ENCODE data around the gene TRIM42. TPM values are rescaled to one million over a fixed set of nuclear protein-coding genes. Genes with fewer than 3 reads are reported as not detected.

TRIM42 gene
- total RNA-seq, 4 donors from 2014 or later, result 0.13 TPM; not detected in 3

DNA sequence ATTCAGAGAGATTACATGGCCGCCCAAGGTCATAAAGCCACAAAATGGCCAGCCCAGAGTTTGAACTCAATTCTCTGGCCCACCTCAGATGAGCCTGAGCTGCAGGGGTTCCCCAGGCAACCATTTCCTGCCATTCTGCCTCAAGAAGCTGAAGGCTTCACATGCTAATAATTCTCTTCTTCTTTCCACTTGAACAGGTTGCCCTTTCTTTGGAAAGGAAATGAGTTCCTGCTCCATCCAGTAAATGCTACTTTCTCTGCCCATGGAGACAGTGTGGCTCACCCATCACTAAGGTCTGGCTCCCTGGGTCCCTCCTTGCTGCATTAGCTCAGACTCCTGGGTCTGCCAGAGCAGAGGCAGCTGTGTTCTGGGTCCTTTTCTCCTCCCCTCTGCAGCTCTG lies 48.2 kb downstream of the TRIM42 start:
- Histone ChIP-seq H3K9me3 (no peaks in the 10 kb centered on the region), H3K27me3 (no peaks in the 10 kb centered on the region), H3K4me3 (replicated peaks in 1 of 3) (no peak overlapping the region), H3K4me1 (no peaks in the 10 kb centered on the region), H3K27ac (no peak overlapping the region), H3K36me3 (no peaks in the 10 kb centered on the region)
- no peak for DNase-seq
- 93 to 100% methylated on average over 1 of the region's 1 CpG for WGBS, 2 donors
- no peak for TF ChIP-seq POLR2A (IDR thresholded peaks at IDR 0.05)
- TF ChIP-seq, protein P1, sequence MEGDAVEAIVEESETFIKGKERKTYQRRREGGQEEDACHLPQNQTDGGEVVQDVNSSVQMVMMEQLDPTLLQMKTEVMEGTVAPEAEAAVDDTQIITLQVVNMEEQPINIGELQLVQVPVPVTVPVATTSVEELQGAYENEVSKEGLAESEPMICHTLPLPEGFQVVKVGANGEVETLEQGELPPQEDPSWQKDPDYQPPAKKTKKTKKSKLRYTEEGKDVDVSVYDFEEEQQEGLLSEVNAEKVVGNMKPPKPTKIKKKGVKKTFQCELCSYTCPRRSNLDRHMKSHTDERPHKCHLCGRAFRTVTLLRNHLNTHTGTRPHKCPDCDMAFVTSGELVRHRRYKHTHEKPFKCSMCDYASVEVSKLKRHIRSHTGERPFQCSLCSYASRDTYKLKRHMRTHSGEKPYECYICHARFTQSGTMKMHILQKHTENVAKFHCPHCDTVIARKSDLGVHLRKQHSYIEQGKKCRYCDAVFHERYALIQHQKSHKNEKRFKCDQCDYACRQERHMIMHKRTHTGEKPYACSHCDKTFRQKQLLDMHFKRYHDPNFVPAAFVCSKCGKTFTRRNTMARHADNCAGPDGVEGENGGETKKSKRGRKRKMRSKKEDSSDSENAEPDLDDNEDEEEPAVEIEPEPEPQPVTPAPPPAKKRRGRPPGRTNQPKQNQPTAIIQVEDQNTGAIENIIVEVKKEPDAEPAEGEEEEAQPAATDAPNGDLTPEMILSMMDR (IDR thresholded peaks at IDR 0.05), result no peak
- intact Hi-C loops (cut with DNase I), result no loop called here

DNA sequence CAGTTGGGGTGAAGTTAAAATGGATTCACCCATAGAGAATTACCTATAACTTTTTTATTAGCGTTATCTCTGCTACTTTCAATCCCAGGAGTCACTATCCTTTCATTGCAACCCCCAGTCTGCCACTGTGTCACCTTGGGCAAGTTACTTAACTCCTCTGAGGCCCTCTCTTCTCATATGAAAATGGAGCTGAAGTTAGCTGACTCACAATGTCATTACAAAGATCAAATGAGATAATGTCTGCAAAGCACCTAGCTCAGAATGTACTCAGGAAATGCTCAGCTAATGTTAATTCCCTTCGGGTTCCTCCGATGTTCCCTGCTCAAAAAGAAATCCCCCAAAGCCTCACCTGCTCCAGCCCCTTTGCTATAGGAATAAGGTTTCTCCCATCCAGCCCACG lies 50.0 kb downstream of the TRIM42 start:
- intact Hi-C loops (cut with DNase I), result no loop called here
- Histone ChIP-seq H3K27me3 (no peaks in the 10 kb centered on the region), H3K27ac (no peak overlapping the region), H3K9me3 (no peaks in the 10 kb centered on the region), H3K4me3 (replicated peaks in 1 of 3) (no peak overlapping the region), H3K36me3 (no peaks in the 10 kb centered on the region), H3K4me1 (no peaks in the 10 kb centered on the region)
- DNase-seq, result no peak
- 78 to 88% methylated on average over 4 of the region's 4 CpGs for WGBS, 2 donors
- TF ChIP-seq, protein P1 (IDR thresholded peaks at IDR 0.05), result no peak
- no peak for TF ChIP-seq POLR2A (IDR thresholded peaks at IDR 0.05)

DNA sequence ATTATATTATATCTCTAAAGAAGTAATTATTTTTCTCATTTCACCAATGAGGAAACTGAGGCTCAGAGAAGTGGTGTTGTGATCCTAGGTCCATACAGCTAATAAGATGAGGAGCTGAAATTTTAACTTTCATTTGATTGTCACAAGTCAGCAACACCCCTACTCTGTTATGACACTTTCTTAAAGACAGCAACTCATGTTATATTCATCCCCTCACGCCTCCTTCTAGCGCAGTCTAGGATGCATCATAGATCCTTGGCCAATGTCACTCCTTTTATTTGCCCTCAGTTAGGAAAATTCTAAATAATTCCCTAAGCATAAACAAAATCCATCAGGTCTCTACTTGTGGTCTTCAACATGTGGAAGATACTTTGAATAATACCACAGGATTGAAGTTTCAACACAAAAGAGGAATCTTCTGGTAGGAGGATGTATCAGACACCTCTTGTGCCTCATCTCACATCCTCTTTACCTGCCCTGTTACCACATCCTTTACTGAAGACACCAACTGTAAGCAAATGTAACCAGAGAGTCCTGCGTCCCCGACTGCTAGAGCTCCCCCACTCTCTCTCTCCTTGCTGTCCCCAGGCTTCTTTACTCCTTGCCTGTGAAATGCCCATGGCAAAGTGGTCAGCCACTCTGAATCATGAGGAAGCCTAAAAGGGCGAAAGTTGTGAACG lies 53.7 kb downstream of the TRIM42 start:
- H3K27ac ChIP-seq, result no peak overlapping the region
- H3K27me3 ChIP-seq, result no peaks in the 10 kb centered on the region
- no peak overlapping the region for H3K4me3 ChIP-seq (replicated peaks in 1 of 3)
- intact Hi-C loops (cut with DNase I), result no loop called here
- H3K9me3 ChIP-seq, result no peaks in the 10 kb centered on the region
- DNase-seq, result no peak
- no peaks in the 10 kb centered on the region for H3K36me3 ChIP-seq
- no peak for TF ChIP-seq POLR2A (IDR thresholded peaks at IDR 0.05)
- TF ChIP-seq, protein P1 (IDR thresholded peaks at IDR 0.05), result no peak
- WGBS, 2 donors, result 86 to 87% methylated on average over 6 of the region's 6 CpGs
- H3K4me1 ChIP-seq, result no peaks in the 10 kb centered on the region

DNA sequence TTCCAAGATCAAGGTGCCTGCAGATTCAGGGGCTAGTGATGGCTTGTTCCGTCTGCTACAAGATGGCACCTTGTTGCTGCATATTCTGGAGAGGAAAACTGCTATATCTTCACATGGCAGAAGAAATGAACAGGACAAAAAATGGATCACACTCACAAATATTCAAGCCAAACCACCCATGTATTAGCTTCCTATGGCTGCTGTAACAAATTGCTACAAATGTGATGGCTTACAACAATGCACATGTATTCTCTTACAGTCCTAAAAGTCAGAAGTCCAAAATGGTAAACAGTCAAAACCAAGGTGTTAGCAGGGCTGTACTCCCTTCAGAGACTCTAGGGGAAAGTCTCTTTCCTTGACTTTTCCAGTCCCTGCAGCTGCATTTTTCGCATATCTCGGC lies 55.8 kb downstream of the TRIM42 start:
- H3K27me3 ChIP-seq, result no peaks in the 10 kb centered on the region
- TF ChIP-seq, protein P1 (IDR thresholded peaks at IDR 0.05), result no peak
- no peak for TF ChIP-seq POLR2A (IDR thresholded peaks at IDR 0.05)
- DNase-seq, result no peak
- H3K9me3 ChIP-seq, result no peaks in the 10 kb centered on the region
- no peak overlapping the region for H3K4me3 ChIP-seq (replicated peaks in 1 of 3)
- no peaks in the 10 kb centered on the region for H3K36me3 ChIP-seq
- H3K27ac ChIP-seq, result no peak overlapping the region
- WGBS, 2 donors, result 78 to 84% methylated on average over 3 of the region's 3 CpGs
- H3K4me1 ChIP-seq, result no peaks in the 10 kb centered on the region
- intact Hi-C loops (cut with DNase I), result no loop called here

DNA sequence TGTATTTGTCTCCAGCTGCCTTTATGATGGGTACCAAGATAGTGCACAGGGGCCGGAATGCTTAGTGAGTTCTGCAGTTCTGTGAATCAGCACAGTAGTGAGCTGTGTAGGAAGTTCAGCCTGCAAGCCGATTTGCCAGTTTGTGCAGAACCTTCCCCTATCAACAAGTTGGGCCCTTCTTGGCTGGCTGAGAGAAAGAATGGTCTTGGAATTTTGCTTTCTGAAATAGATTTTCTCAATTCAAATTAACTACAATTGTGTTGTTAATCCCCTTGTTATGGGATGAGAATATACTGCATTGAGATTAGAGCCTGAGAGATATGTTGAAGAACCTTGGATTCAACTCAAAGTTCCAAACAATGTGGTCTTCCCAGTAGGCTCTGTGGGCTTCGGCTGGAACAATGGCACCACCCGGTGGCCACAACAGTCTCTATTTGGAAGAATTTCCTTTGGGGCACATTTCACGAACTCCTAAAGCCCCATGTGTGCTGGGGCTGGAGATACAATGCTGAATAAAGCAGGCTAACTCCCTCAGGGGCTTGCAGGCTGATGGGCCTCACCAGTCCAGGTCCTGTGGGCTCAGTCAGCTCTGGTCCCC lies 59.1 kb downstream of the TRIM42 start:
- Histone ChIP-seq H3K9me3 (no peaks in the 10 kb centered on the region), H3K27me3 (no peaks in the 10 kb centered on the region), H3K4me1 (no peaks in the 10 kb centered on the region), H3K4me3 (replicated peaks in 1 of 3) (no peak overlapping the region), H3K27ac (no peak overlapping the region), H3K36me3 (no peaks in the 10 kb centered on the region)
- TF ChIP-seq, protein P1 (IDR thresholded peaks at IDR 0.05), result peak in 4 of 6 experiments; percentile 34 to 61 (median 52)
- TF ChIP-seq POLR2A (IDR thresholded peaks at IDR 0.05), result no peak
- intact Hi-C loops (cut with DNase I), result no loop called here
- DNase-seq, result peak; percentile 47 to 61
- 42 to 44% methylated on average over 5 of the region's 5 CpGs for WGBS, 2 donors
